COLO668 (cell line): ENCODE results near the gene PIK3CG.
"Not testable (repeated sequence)": the region's sequence is repeated elsewhere in the genome, so short reads cannot be mapped to it uniquely, and the experiment has no call there.

Experiments used
- DNase-seq: peaks from one replicate; lab custom pipeline; 2025; ENCODE audit not compliant: unreplicated experiment; lab: John Stamatoyannopoulos, UW

PIK3CG gene

GRCh38 chr7:106865130-106866041 lies at the start of gene PIK3CG:
PIK3CG (plus strand) TSS chr7:106865282; CDS start chr7:106867562, 2,280 bp downstream.
- no peak for DNase-seq

GRCh38 chr7:106817098-106817497 lies 48.0 kb upstream of the PIK3CG start:
- DNase-seq = no peak

GRCh38 chr7:106818736-106819135 lies 46.3 kb upstream of the PIK3CG start:
- DNase-seq = no peak

- no peak for DNase-seq
Observed at GRCh38 chr7:106819546-106819945, 45.5 kb upstream of the PIK3CG start.

GRCh38 chr7:106820321-106821217 lies 44.5 kb upstream of the PIK3CG start:
- no peak for DNase-seq

- no peak for DNase-seq
Observed at GRCh38 chr7:106823631-106824030, 41.5 kb upstream of the PIK3CG start.

- DNase-seq = no peak
Observed at GRCh38 chr7:106824458-106824857, 40.6 kb upstream of the PIK3CG start.

- DNase-seq = no peak
Observed at GRCh38 chr7:106827626-106828025, 37.5 kb upstream of the PIK3CG start.

GRCh38 chr7:106829496-106829895 lies 35.6 kb upstream of the PIK3CG start:
- no peak for DNase-seq

- not testable (repeated sequence) for DNase-seq
Observed at GRCh38 chr7:106830896-106831295, 34.2 kb upstream of the PIK3CG start.

- no peak for DNase-seq
Observed at GRCh38 chr7:106836816-106837215, 28.3 kb upstream of the PIK3CG start.

GRCh38 chr7:106839511-106839910 lies 25.6 kb upstream of the PIK3CG start:
- DNase-seq = no peak

- DNase-seq = no peak
Observed at GRCh38 chr7:106840342-106840741, 24.7 kb upstream of the PIK3CG start.

GRCh38 chr7:106841896-106842390 lies 23.1 kb upstream of the PIK3CG start:
- no peak for DNase-seq

GRCh38 chr7:106844279-106844997 lies 20.6 kb upstream of the PIK3CG start:
- DNase-seq = no peak

- no peak for DNase-seq
Observed at GRCh38 chr7:106848049-106848448, 17.0 kb upstream of the PIK3CG start.

GRCh38 chr7:106848851-106849442 lies 16.1 kb upstream of the PIK3CG start:
- DNase-seq = no peak

- not testable (repeated sequence) for DNase-seq
Observed at GRCh38 chr7:106851632-106852031, 13.4 kb upstream of the PIK3CG start.

GRCh38 chr7:106853250-106853908 lies 11.7 kb upstream of the PIK3CG start:
- no peak for DNase-seq

GRCh38 chr7:106855540-106856132 lies 9.4 kb upstream of the PIK3CG start:
- no peak for DNase-seq
